ENCODE results near the gene PRLHR. TPM values are rescaled to one million over a fixed set of nuclear protein-coding genes. Genes with fewer than 3 reads are reported as not detected.

Gene PRLHR
- total RNA-seq, 1 donor, result not detected

- H3K4me3 ChIP-seq (ENCODE audit: low read depth, low read length), result no peak overlapping the region
- peak; percentile 70 for TF ChIP-seq CTCF (IDR thresholded peaks at IDR 0.05; ENCODE audit: insufficient read depth, low read length)
- DNase-seq (ENCODE audit: low read depth), result peak; percentile 47
These were observed 51.6 kb downstream of the PRLHR start for GRCh38 chr10:118543714-118544400.

GRCh38 chr10:118542745-118543144 is 52.7 kb downstream of the PRLHR start:
- no peak for DNase-seq (ENCODE audit: low read depth)
- no peak for TF ChIP-seq CTCF (IDR thresholded peaks at IDR 0.05; ENCODE audit: insufficient read depth, low read length)

GRCh38 chr10:118542205-118542604 is 53.2 kb downstream of the PRLHR start:
- no peak overlapping the region for H3K4me3 ChIP-seq (ENCODE audit: low read depth, low read length)
- no peak for TF ChIP-seq CTCF (IDR thresholded peaks at IDR 0.05; ENCODE audit: insufficient read depth, low read length)

More at GRCh38 chr10:118542745-118543144, 52.7 kb downstream of the PRLHR start:
- H3K4me3 ChIP-seq (ENCODE audit: low read depth, low read length), result no peak overlapping the region

GRCh38 chr10:118541718-118542117 is 53.7 kb downstream of the PRLHR start:
- no peak for DNase-seq (ENCODE audit: low read depth)
- H3K4me3 ChIP-seq (ENCODE audit: low read depth, low read length), result no peak overlapping the region
- no peak for TF ChIP-seq CTCF (IDR thresholded peaks at IDR 0.05; ENCODE audit: insufficient read depth, low read length)

More at GRCh38 chr10:118542205-118542604, 53.2 kb downstream of the PRLHR start:
- no peak for DNase-seq (ENCODE audit: low read depth)

Other genes with a start within 250 kb of the PRLHR start
- gene CACUL1, start 159.3 kb upstream of the PRLHR start, total RNA-seq (ENCODE audit: low replicate concordance), result 17.8 and 29.6 TPM in 2 replicates

Measured in fibroblast of the aortic adventitia (primary cell).